Stimulated activated CD4-positive, alpha-beta T cell treated with anti-CD3 and anti-CD28 coated beads, Interleukin-1b, Interleukin-23, amount 100 ng/mL, for 1 hour (primary cell): ENCODE results near the gene FEZF1.
"Not testable (repeated sequence)": the region's sequence is repeated elsewhere in the genome, so short reads cannot be mapped to it uniquely, and the experiment has no call there.

Experiments
- DNase-seq, 2 donors: peaks; one replicate each; pipeline ENCODE4 v3.0.0-alpha.2; 2020; ENCODE audit warnings: low read depth in 2 of 2

The FEZF1 gene

DNA sequence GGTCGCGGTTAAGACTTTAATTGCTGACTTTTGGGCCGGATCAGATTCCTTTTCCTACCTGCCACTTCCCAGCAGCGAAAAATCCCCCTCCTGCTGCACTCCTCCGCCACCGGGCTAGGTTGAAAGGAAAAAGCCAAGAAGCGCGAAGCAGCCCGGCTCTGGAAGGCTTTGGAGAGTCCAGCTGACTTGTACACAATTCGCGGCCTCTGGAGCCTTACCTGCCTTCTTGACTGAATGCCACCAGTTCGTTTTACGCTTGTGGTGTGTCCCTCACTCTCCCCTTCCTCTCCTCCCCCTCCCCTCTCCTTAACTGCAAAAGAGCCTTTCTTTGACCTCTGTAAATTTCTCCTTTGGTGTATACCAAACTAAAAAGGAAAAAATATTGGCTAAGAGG is 2.7 kb upstream of the FEZF1 start:
- no peak for DNase-seq

DNA sequence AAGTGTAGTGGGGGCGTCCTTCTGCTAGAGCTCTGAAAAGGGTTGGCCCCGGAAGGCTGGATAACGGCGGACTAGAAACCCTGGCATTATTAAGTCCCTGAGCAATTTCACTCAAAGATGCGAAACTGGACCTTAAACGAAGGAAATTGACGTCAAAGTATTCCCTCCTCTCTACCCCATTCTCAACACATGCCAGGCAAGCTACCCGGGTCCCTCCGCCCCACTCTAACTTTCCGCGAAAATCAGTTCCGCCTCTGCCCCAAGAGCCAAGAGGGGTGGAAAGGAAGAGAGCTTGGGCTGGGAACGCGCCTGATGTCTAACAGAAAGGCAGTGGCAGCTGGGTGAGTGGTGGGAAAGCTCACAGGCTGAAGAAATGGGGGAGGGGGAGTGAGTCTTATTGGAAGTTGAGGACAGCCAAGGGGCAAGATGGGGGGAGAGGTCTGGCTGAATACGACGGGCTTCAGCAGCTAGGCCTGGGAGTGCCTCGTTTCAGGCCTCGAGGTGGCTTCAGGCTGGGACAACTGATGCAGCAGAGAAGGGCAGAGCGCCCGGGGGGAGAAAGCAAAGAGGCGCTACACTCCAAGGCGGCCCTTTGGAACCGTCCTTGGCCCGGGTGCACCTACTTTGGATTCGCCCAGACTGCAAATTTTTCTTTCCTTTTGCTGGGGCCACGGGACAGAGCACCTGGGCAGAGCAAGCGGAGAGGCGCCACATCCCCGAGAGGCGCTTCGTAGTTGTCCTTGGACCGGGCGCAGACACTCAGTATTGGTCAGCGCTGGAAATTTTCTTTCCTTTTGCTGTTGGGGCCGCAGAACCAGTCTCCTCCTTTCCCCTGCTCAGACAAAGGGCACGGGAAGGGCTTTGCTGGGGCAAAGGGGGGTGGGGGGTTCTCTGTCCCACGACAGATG is 2.0 kb upstream of the FEZF1 start:
- no peak for DNase-seq

DNA sequence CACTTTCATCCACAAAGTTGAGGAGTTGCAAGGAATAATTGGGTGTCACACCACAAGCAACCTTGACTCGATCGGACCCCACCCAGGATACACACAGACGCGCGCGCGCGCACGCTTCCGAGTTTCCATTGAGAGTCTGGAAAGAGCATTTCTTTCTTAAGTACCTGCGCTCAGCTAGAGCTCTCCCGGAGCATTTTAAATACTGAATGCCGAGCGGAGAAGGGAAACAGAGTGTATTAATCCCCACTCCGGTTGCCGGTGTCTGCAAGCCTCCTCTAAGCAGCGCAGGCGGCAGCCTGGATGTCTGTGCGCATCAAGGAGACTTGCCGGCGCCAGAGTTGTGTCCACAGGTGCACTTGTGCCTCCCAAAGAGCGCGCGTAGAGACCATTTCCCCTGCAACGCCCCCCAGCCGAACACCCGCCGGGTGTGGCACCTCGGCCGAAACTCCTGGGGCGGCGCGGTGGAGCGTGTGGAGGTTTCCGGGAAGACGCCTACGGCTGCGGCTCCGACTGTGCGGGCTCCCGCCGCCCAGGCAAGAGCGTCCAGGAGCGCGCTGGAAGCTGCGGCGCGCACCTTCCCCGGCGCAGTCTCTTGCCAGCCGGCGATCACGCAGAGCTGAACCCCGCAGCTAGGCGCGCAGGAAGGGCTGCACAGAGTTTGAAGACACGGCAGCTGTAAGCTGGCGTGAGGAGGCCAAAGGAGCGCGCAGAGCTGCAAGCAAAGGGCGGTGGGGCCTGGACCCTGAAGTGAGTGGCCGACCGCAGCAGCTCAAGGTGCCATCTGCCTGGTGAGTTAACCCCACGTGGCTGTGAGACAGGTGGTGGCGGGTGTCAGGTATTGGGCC is 1.1 kb upstream of the FEZF1 start:
- no peak for DNase-seq

DNA sequence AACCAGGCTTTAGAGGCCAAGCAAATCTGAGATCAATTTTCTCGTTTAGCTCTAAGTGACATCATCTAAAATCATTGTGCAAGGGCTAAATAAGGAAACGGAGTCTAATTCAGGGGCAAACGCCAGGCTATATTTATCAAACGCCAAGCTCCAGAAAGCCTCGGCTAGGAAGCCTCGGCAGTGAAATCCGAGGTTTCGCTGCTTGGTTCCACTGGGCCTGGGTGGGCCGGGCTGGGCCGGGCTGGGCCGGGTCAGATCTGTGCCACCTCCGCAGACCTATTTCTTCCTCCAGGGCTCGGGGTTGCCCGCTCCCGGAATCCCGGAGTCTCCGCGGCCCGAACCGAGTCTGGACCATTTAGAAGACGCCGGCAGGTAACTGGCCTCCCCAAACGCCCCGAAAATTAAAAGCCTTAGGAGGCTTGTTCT is 459 bp upstream of the FEZF1 start:
- no peak for DNase-seq

DNA sequence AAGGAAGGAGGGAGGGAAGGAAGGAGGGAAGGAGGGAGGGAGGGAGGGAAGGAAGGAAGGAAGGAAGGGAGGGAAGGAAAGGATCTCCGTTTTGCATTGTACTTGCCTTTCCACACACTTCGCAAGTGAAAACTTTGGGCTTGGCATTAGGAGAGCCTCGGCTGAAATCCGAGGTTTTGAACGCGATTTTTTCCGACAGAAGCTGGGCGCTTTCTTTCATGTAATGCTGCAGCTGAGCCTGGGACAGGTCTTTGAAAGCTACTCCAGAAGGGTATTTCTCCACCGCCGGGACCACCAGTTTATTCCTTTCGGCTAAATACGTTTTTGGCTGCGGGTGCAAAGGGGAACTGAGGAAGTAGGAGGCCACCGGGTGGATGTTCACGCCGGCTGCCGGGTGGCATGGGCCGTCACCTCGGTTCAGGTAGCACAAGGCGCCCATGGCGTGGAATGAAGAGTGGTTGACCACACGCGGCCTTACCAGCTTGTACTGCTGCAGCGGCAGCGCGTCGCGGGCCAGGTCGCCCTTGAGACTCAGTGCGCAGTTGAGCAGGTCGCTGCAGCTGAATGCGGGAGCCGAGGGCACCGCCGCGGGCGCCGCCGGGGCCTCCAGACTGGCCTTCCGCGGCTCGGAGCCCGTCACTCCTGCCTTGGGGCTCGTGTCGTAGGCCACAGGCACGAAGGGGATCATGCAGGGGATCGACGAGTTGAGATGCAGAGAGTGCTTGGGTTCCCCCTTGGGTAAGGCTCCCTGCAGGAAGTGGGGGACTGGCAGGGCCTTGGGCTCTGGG is 825 bp downstream of the FEZF1 start:
- DNase-seq, result no peak

DNA sequence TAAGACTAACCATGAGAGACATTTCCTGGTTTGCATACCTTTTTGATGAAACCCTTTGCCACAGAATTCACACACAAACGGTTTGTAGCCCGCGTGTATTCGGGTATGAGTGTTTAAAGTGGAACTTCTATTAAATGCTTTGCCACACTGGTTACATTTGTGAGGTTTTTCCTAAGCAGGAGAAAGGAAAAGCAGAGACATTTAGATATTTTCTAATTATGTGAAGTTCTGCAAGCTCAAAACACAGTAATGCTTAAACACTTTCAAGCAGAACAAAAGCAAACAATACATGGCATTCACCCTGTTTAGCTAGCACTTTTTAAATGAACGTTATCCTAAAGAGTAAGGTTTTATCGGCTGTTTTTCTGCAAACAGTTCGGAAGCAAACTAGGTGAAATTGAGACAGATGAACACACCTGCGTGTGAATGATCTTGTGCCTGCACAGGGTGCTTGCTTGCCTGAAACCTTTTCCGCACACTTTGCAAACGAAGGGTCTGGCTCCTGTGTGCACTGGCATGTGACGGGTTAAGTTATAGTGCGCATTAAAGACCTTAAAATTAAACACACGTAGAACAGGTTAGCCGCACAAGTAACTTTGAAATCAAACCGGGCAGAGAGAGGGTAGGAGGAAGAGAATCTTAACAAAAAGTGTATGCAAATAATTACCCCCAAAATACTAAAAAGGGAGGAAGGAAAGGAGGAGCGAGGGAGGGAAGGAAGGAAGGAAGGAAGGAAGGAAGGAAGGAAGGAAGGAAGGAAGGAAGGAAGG is 1.6 kb downstream of the FEZF1 start:
- DNase-seq, result no peak

DNA sequence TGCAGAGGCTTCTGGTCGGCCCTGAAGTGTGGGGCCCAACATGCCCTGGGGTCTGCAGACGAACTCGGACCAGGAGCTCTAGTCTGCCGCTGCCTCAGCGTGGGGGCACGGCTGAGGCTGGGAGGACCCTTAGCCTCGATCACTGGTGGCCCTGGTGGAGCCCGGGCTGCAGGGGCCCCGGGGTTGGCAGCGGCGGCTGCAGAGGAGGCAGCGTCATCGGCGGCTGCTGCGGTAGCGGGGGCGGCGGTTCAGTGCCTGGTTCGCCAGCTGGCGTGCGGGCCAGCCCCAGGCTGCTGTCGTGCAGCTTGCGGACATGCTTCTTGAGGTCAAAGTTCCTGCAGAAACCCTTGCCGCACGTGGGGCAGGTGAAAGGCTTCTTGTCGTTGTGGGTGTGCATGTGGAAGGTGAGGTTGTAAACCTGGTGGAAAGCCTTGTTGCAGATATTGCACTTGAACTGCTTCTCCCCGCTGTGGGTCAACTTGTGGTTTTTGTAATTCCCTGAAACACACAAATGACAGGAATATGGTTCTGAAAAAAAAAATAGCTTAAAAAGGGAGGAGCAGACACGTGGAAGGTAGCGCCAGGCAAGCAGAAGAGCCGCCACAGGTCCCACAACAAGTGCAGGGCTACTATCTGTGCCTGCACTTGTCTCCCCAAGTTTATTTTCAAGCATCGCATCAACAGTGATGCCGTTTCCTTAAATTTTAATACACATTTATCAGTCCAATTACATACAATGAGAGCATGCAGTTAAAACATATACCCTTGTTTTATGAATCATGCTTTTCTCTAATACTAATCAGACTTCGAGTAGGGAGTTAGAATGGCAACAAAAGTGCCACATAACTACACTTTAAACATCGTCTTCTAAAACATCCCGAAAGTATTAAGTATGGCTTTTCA is 2.4 kb downstream of the FEZF1 start:
- no peak for DNase-seq

DNA sequence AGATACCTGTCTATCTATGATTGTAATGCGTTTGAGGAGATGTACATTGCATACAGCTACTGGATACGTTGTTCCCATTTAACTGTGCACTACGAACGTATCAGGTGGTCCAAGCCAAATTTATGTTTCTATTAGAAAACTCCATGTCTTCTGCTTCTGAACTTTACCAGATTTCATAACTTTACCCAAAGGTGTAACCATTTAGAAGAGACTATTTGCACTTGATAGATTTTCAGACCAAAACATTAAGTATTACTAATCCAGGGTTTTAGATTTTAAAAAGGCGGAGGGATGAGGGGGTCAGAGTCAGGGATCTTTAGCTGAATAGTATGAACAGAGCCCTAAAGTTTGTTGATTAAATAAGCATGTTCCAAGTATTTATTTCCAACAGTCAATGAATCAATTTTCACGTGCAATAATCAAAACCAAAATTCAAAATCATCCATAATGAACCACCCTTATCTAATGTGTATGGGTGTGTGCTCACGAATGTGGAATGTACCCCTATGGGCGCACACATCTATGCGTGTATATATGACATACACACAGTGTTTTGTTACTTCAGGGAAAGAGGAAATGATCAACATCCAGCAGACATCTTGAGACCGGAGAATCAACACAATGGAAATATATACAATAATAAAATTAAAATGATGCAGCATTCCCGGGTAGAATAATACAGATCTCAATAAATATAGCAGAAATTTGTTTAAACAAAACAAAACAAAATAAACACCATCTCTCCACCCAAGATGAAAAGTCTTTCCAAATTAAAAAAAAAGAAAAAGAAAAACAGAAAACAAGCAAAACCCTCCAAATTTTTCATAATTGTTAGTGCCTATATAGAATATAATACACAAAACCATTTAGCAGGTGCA is 3.4 kb downstream of the FEZF1 start:
- DNase-seq, result no peak

DNA sequence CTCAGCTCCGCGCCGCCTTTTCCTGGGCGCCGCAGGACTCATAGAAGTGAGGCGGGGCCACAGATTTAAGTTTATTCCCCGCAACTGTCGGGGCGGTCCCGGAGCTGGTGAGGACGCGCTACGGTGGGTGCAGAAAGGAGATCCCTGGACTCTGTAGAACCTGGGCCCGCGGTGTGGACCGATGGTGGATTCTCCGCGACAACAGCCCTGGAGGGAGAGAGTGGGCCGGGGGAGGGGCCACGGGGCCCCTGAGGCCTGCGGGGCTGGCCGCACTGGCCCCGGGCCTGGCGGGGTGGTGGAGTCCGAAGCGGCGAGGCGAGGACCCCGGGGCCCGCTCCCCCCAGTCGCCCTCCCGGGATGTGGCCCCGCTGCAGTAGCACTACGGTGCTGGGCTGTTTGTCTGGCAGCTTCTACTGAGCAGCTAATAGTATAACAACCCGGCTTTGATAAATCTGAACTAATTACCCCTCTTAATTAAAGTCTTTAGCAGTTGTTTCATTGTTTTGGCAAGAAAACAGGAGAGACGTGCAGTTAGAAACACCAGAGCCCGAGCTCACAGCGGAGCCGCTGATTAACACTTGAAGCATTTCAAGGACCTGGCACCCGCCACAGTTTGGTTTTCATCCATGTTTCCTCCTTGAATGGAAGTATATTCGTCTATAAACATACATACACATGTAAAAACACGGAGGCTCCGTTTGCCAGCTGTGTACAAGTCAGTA is 4.2 kb downstream of the FEZF1 start:
- DNase-seq, result no peak

DNA sequence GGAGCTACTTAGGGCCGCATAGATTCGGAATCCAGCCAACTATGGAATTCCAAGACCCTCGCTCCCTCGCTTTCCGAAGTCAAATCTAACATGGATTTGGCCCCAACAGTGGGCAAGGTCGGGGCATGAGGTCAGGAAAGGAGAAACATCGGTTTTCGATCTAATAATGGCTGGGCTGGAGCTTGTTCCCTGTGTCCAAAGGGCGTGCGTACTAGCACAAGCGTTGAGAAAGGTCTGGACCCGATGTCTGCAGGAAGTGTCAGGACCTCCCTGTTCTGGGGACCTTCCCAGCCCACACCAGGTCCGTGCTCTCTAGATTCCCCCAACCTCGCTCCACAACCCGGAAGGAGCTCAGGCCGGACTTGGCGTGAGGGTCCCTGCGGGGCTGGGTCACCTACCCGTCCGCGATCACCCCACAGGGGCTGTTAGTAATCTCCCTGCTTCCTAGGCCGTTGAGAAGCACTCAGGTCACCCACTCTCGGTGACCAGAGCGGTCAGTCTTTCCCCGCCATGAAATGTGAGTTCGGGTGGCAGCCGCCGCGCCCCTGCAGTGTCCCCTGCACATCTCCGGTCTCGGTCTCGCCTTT is 4.8 kb downstream of the FEZF1 start:
- DNase-seq, result no peak

DNA sequence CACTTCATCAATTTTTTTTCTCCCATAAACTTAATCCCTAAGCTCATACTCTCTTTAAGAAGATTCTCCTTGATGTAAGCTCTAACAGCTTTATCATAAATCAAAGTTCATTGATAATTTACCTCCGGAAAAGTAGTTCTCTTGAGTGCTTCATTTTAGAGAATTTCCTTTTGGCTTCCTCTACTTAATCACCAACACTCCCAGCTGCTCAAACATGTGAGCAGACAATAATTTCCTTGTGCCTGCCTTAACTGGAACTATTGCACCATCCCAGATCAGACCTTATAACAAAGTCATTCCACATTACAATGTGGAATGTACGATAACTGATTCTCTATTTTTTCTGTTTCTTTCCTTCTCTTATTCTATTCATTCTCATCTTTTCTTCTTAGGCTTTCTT is 5.9 kb downstream of the FEZF1 start:
- no peak for DNase-seq

DNA sequence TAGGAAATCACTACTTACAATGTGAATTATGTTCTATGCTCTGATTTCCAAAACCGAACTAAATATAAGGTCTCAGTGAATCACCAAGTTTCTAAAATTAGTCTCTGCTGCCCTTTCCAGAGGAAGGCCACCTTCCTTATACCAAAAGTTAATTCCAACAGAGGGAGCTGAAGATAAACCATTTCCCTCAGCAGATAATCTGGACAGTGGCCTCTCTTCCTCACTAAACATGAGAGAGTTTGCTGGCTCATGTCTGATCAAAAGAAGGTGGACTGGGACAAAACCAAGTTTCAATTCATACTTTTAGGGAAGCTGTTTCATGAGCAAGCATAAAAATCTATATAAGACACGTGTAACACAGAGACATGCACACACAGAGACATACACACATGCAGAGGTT is 6.4 kb downstream of the FEZF1 start:
- no peak for DNase-seq

DNA sequence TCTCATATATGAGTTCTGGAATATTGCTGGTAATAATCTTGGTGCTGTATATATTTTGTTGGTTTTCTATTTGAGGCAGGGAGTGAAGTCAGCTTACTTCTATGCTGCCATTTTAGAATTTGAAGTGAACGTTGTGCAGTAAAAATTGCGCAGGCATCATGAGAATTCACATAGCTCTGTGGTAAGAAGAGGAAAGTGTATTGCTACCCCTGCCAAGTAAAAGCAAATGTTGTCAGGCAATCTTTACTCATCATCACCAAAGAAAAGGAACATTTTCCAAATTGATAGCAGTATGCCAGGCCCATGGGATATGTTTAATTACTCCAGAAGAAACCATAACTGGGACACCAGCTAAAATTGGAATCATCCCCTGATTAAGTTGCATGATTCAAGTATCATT is 13.4 kb downstream of the FEZF1 start:
- no peak for DNase-seq

DNA sequence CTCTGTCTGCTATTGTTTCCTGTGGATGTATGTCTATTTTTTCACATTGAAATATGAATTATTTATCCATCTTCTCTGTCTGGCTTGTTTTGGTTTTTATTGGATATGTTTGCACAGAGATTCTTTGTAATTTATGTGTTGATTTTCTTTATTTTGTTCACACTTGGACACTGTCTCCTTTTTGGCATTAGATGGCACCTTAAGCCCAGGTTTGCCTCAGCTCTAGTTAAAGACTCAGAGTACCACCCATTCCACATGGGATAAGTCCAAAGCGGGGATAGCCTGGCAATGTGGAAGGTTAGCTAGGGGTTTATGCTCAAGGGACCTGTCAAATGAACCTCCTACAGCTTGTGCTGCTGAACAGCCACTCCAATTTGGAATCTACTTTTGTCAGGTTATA is 14.1 kb downstream of the FEZF1 start:
- no peak for DNase-seq

DNA sequence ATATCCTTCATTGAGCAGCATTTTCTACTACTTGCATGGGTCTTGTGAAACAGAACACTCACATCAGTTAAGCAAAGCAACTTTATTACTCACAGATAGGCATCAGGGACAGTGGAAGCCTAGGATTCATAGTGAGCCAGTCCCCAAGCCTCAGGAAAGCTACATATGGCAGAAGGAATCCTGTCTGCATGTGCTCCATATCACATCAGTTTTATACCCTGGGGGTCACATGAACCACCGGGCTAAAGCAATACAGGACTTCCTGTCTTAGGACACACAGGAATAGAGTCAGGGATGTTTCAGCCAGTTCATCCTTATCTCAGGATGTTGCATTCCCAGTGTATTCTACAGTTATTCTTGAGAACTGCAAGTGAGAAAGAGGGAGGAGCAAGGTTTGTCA is 15.1 kb downstream of the FEZF1 start:
- DNase-seq, result no peak

DNA sequence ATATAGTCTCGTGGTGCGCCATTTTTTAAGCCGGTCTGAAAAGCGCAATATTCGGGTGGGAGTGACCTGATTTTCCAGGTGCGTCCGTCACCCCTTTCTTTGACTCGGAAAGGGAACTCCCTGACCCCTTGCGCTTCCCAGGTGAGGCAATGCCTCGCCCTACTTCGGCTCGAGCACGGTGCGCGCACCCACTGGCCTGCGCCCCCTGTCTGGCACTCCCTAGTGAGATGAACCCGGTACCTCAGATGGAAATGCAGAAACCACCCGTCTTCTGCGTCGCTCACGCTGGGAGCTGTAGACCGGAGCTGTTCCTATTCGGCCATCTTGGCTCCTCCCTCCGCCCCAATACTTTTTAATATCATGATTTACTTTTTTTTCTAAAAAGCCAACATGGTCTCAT is 19.9 kb downstream of the FEZF1 start:
- not testable (repeated sequence) for DNase-seq

DNA sequence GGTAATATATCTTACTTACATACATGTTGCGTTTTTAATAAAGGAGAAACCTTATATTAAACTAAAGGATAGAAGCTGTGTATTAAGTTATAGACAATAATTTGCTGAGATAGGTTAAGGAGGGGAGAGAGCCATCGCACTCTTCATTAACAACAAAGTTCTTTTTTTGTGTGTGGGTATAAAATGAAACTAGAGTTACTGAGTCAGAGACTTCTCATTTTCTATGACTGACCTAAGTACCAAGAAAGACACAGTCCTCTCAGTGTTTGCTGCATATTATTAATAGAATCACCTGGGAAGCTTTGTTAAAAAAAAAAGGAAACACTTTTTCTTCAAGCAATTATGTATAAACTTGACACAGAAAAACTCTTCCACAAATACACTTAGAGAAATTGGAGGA is 31.4 kb downstream of the FEZF1 start:
- DNase-seq, result no peak

DNA sequence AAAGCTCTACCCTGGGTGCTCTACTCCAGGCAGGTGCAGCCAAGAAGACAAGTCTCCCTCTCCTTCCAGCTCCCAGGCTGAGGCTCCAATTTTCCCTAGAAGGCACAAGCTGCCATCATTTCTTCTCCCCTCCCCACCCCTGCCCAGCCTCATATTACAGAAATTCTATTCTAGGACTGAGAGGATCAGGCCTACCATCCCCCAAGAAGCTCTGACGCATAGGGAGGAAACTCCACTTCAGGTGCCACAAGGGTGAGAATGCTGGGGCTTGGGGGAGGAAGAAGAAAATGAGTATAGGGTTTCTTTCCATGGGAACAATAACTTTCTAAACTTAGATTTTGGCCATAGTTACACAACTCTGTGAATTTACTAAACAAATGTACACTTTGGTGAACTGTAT is 35.3 kb downstream of the FEZF1 start:
- no peak for DNase-seq
